ENCODE measurements around the gene TBC1D16.

TBC1D16 gene

GRCh38 chr17:79939755-79940458, 95.8 kb downstream of the TBC1D16 start:
- H3K4me3 ChIP-seq (ENCODE audit: low read depth, low read length) = no peak overlapping the region
- DNase-seq (ENCODE audit: low read depth) = no peak
- TF ChIP-seq CTCF (conservative IDR thresholded peaks at IDR 0.05; ENCODE audit: low read depth, low read length) = no peak

GRCh38 chr17:79939094-79939435, 96.6 kb downstream of the TBC1D16 start:
- H3K4me3 ChIP-seq (ENCODE audit: low read depth, low read length) = no peak overlapping the region
- no peak for DNase-seq (ENCODE audit: low read depth)
- TF ChIP-seq CTCF (conservative IDR thresholded peaks at IDR 0.05; ENCODE audit: low read depth, low read length) = no peak

GRCh38 chr17:79938336-79939093, 97.2 kb downstream of the TBC1D16 start:
- H3K4me3 ChIP-seq (ENCODE audit: low read depth, low read length) = no peak overlapping the region
- DNase-seq (ENCODE audit: low read depth) = no peak
- TF ChIP-seq CTCF (conservative IDR thresholded peaks at IDR 0.05; ENCODE audit: low read depth, low read length) = no peak

- no peak for TF ChIP-seq CTCF (conservative IDR thresholded peaks at IDR 0.05; ENCODE audit: low read depth, low read length)
- no peak overlapping the region for H3K4me3 ChIP-seq (ENCODE audit: low read depth, low read length)
- DNase-seq (ENCODE audit: low read depth) = no peak
Observed at GRCh38 chr17:79937391-79938335, 98.0 kb downstream of the TBC1D16 start.

- TF ChIP-seq CTCF (conservative IDR thresholded peaks at IDR 0.05; ENCODE audit: low read depth, low read length) = no peak
- DNase-seq (ENCODE audit: low read depth) = no peak
- H3K4me3 ChIP-seq (ENCODE audit: low read depth, low read length) = no peak overlapping the region
Observed at GRCh38 chr17:79936641-79937381, 98.9 kb downstream of the TBC1D16 start.

- no peak for DNase-seq (ENCODE audit: low read depth)
- no peak for TF ChIP-seq CTCF (conservative IDR thresholded peaks at IDR 0.05; ENCODE audit: low read depth, low read length)
Observed at GRCh38 chr17:79936050-79936449, 99.6 kb downstream of the TBC1D16 start.

More at GRCh38 chr17:79936050-79936449, 99.6 kb downstream of the TBC1D16 start:
- H3K4me3 ChIP-seq (ENCODE audit: low read depth, low read length) = no peak overlapping the region
